Vagina (tissue), 2 donors: ENCODE results near the gene SC5D. TPM values are rescaled to one million over a fixed set of nuclear protein-coding genes. Genes with fewer than 3 reads are reported as not detected.

Experiments
- DNase-seq, 2 donors: peaks; one replicate each; pipeline ENCODE4 v3.0.0-alpha.2; 2017; ENCODE audit errors: extremely low spot score in 2 of 2
- H3K27ac ChIP-seq: fragments of 200-600 bp; sonication (generic); one replicate; pipeline ENCODE4 v1.5.1; 2019
- H3K27me3 ChIP-seq: fragments of 200-600 bp; sonication (generic); one replicate; pipeline ENCODE4 v1.5.1; 2019
- H3K36me3 ChIP-seq, 2 donors: fragments of 200-600 bp; sonication (generic); one replicate each; pipeline ENCODE4 v1.5.1; 2017 to 2019
- H3K4me1 ChIP-seq: fragments of 200-600 bp; sonication (generic); one replicate; pipeline ENCODE4 v1.5.1; 2019
- H3K4me3 ChIP-seq, 2 donors: fragments of 200-600 bp; sonication (generic); 1 replicate in 1 of 2; 2 replicates in 1 of 2; pipeline ENCODE4 v1.5.1; 2016 to 2019
- H3K9me3 ChIP-seq: fragments of 200-600 bp; sonication (generic); one replicate; pipeline ENCODE4 v1.5.1; 2019
- CTCF ChIP-seq, 3 experiments: fragments of 450-650 bp in 2 of 3; fragments of 200-600 bp in 1 of 3; sonication (generic) in 1 of 3; IDR thresholded peaks; one replicate each; pipeline ENCODE4 v1.5.1; 2017 to 2019; ENCODE audit warnings: antibody characterized with exemption in 3 of 3, mild to moderate bottlenecking in 2 of 3, moderate library complexity in 2 of 3
- POLR2A ChIP-seq, 2 donors: fragments of 450-650 bp; IDR thresholded peaks; one replicate each; pipeline ENCODE4 v1.6.1; 2017; ENCODE audit warnings: antibody characterized with exemption in 2 of 2, mild to moderate bottlenecking in 2 of 2, moderate library complexity in 2 of 2
- POLR2AphosphoS5 ChIP-seq, 2 donors: sonication (generic); formaldehyde crosslinking; IDR thresholded peaks; one replicate each; pipeline ENCODE4 v1.9.0; 2017; ENCODE audit warnings: antibody characterized with exemption in 2 of 2, mild to moderate bottlenecking in 2 of 2, low read depth in 1 of 2; ENCODE audit not compliant: insufficient read depth in 1 of 2
- intact Hi-C: fragments of 100-400 bp; cut with DNase I; formaldehyde crosslinking; loops from one replicate; pipeline ENCODE4 v1.15.1; 2023
- total RNA-seq: library from RNA; depleted of rRNA; stranded (reverse); fragments of >200 nt; gene quantifications from one replicate; pipeline ENCODE4 v1.2.3, GENCODE V29; 2016

The SC5D gene
- total RNA-seq, 1 donor from 2014 or later: 86.7 TPM

- intact Hi-C loops: no loop called here
- no peaks in the 10 kb centered on the region for H3K36me3 ChIP-seq
- H3K4me1 ChIP-seq: peaks cover 9% of the 10 kb centered on the region
- H3K4me3 ChIP-seq: no peak overlapping the region
- no peak overlapping the region for H3K27ac ChIP-seq
- no peaks in the 10 kb centered on the region for H3K27me3 ChIP-seq
- no peak for DNase-seq
- no peaks in the 10 kb centered on the region for H3K9me3 ChIP-seq
- TF ChIP-seq CTCF (IDR thresholded peaks at IDR 0.05) (no peak), POLR2A (IDR thresholded peaks at IDR 0.05) (no peak), POLR2AphosphoS5 (IDR thresholded peaks at IDR 0.05; ENCODE audit: insufficient read depth in 1 of 2, low read depth in 1 of 2) (no peak)
Measured at GRCh38 chr11:121329781-121330395, 37.3 kb downstream of the SC5D start.

DNA sequence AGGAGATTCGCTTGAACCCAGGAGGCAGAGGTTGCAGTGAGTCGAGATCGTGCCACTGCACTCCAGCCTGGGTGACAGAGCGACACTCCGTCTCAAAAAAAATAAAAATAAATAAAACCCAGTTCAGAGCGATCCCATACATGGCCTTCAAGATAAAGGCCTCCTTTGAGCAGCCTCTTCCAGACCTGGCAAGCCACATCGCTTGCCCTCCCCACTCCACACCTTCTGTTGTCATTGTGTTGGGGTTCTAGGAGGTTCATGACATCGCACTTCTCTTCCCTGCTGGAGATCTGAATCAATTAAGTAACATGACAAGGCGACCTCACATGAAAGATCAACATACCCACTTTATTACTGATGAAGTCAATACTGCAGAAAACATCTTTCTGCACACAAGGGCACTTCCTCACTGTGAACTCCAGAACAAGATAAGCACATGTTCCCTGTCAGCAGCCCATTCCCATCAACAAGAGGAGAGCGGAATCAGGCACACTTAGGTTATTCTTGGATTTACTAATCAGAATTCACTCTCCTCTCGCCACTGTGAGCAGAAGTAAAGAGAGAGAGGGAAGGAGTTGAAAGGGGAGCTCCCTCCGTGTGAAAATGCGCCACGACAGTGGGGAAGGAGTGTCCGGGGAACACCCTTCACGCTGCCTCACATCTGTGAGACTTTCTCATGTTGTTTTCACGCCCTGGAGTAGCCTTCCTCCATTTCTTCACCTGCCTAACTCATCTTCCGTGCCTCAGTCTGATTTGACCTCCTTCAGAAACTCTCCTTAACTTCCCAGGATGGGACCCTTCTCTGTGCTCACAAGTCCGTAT, 38.3 kb downstream of the SC5D start:
- H3K4me1 ChIP-seq: no peaks in the 10 kb centered on the region
- intact Hi-C loops: no loop called here
- TF ChIP-seq POLR2AphosphoS5 (IDR thresholded peaks at IDR 0.05; ENCODE audit: insufficient read depth in 1 of 2, low read depth in 1 of 2) (no peak), CTCF (IDR thresholded peaks at IDR 0.05) (no peak), POLR2A (IDR thresholded peaks at IDR 0.05) (no peak)
- H3K9me3 ChIP-seq: no peaks in the 10 kb centered on the region
- H3K4me3 ChIP-seq: no peak overlapping the region
- H3K27ac ChIP-seq: no peak overlapping the region
- no peaks in the 10 kb centered on the region for H3K36me3 ChIP-seq
- H3K27me3 ChIP-seq: no peaks in the 10 kb centered on the region
- no peak for DNase-seq

- H3K27ac ChIP-seq: no peak overlapping the region
- TF ChIP-seq POLR2AphosphoS5 (IDR thresholded peaks at IDR 0.05; ENCODE audit: insufficient read depth in 1 of 2, low read depth in 1 of 2) (no peak), CTCF (IDR thresholded peaks at IDR 0.05) (no peak), POLR2A (IDR thresholded peaks at IDR 0.05) (no peak)
- H3K9me3 ChIP-seq: no peaks in the 10 kb centered on the region
- H3K27me3 ChIP-seq: no peaks in the 10 kb centered on the region
- intact Hi-C loops: no loop called here
- no peak overlapping the region for H3K4me3 ChIP-seq
- DNase-seq: no peak
- H3K4me1 ChIP-seq: no peaks in the 10 kb centered on the region
- no peaks in the 10 kb centered on the region for H3K36me3 ChIP-seq
Measured at GRCh38 chr11:121334973-121335710, 42.6 kb downstream of the SC5D start.

DNA sequence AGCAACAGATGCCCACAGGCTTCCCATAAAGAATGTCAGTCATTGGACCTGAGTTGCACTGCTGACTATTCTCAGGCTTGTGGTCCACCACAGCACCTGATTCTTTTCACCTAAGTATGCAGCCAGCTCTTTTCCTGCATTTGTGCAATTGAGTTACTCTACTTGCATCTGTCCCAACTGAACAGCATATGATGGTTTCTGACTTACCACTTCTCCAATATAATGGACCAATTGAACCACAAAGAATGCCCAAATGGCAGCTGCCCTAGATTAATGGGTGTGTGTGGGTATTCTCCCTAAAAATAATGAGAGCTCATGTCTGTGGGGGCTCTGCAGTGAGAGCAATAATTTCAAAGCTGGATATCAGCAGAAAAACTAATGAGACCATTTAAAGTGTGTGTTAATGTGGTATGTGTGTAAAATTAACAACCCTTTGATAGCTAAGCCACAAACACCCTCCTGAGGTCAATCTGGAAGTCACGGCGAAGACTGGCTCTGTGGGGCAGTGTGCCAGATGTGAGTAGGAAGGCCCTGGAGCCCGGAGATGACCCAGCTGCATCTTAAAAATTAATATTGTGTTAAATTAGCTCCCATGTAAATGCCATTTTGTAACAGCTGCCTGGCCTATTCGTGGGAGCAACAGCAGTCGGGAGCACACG, 43.8 kb downstream of the SC5D start:
- Histone ChIP-seq H3K9me3 (no peaks in the 10 kb centered on the region), H3K4me3 (no peak overlapping the region), H3K27me3 (no peaks in the 10 kb centered on the region), H3K27ac (no peak overlapping the region), H3K4me1 (no peaks in the 10 kb centered on the region), H3K36me3 (no peaks in the 10 kb centered on the region)
- intact Hi-C loops: no loop called here
- DNase-seq: no peak
- TF ChIP-seq POLR2AphosphoS5 (IDR thresholded peaks at IDR 0.05; ENCODE audit: insufficient read depth in 1 of 2, low read depth in 1 of 2): no peak
- no peak for TF ChIP-seq CTCF (IDR thresholded peaks at IDR 0.05)
- TF ChIP-seq POLR2A (IDR thresholded peaks at IDR 0.05): no peak
